Osteocyte (in vitro differentiated cells): Measurements from ENCODE around the gene MTREX. TPM values are rescaled to one million over a fixed set of nuclear protein-coding genes. Genes with fewer than 3 reads are reported as not detected.

Experiments used
- DNase-seq: peaks from one replicate; pipeline ENCODE4 v3.0.0; 2021; ENCODE audit warnings: mixed read lengths; ENCODE audit not compliant: unreplicated experiment; ENCODE audit errors: extremely low spot score
- H3K27ac Mint-ChIP-seq: one replicate; pipeline ENCODE4 v1.8.0; 2021; ENCODE audit warnings: mild to moderate bottlenecking, mixed read lengths; ENCODE audit not compliant: unreplicated experiment
- H3K27me3 Mint-ChIP-seq: one replicate; pipeline ENCODE4 v1.8.0; 2021; ENCODE audit warnings: mixed read lengths; ENCODE audit not compliant: unreplicated experiment
- H3K36me3 Mint-ChIP-seq: one replicate; pipeline ENCODE4 v1.8.0; 2021; ENCODE audit warnings: mixed read lengths; ENCODE audit not compliant: unreplicated experiment
- H3K4me1 Mint-ChIP-seq: one replicate; pipeline ENCODE4 v1.8.0; 2021; ENCODE audit warnings: mixed read lengths; ENCODE audit not compliant: unreplicated experiment
- H3K4me3 Mint-ChIP-seq: one replicate; pipeline ENCODE4 v1.8.0; 2021; ENCODE audit warnings: mild to moderate bottlenecking, moderate library complexity, mixed read lengths; ENCODE audit not compliant: unreplicated experiment
- H3K9me3 Mint-ChIP-seq: one replicate; pipeline ENCODE4 v1.8.0; 2021; ENCODE audit warnings: mixed read lengths; ENCODE audit not compliant: unreplicated experiment
- CTCF ChIP-seq: fragments of 200-600 bp; sonication (generic); IDR thresholded peaks from 2 replicates; pipeline ENCODE4 v1.5.0; 2021; ENCODE audit warnings: antibody characterized with exemption, mild to moderate bottlenecking, moderate library complexity
- total RNA-seq: library from RNA; stranded (reverse); gene quantifications from 2 replicates; pipeline ENCODE4 v1.2.1, GENCODE V29; 2021

Gene MTREX
- total RNA-seq, 1 donor from 2014 or later = 58.5 TPM

- DNase-seq = no peak
- no peak for TF ChIP-seq CTCF
- H3K9me3 Mint-ChIP-seq = no peaks in the 10 kb centered on the region
- H3K27ac Mint-ChIP-seq = peak overlapping the region; percentile 0
- H3K4me3 Mint-ChIP-seq = no peak overlapping the region
- peaks cover 9% of the 10 kb centered on the region for H3K4me1 Mint-ChIP-seq
- peaks cover 16% of the 10 kb centered on the region for H3K36me3 Mint-ChIP-seq
- H3K27me3 Mint-ChIP-seq = no peaks in the 10 kb centered on the region
These were observed 100.2 kb downstream of the MTREX start for GRCh38 chr5:55407984-55408383.

- Mint-ChIP-seq H3K9me3 (no peaks in the 10 kb centered on the region), H3K27me3 (no peaks in the 10 kb centered on the region), H3K4me1 (peaks cover 9% of the 10 kb centered on the region), H3K27ac (no peak overlapping the region), H3K36me3 (peaks cover 17% of the 10 kb centered on the region), H3K4me3 (no peak overlapping the region)
- DNase-seq = no peak
- no peak for TF ChIP-seq CTCF
These were observed 102.0 kb downstream of the MTREX start for GRCh38 chr5:55409775-55410174.

DNA sequence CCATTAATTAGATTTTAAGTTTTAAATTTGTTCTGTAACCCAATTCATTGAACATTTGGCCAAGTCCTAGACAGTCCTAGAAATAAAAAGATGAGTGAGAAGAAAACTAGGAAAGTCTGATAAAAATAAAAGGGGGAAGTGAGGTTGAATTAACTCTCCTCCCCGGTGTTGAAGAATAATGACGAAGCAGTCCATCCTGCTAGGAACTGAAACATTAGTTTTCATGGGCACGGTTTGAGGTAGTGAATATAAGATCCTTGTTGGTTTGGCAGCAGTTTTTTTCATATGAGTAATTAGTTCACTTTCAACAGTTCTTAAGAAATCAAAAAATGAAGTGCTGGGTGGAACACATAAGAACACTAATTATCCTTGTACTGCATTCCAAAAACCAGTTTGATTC is 103.1 kb downstream of the MTREX start:
- Mint-ChIP-seq H3K27me3 (no peaks in the 10 kb centered on the region), H3K36me3 (peaks cover 19% of the 10 kb centered on the region), H3K4me1 (peaks cover 15% of the 10 kb centered on the region), H3K9me3 (no peaks in the 10 kb centered on the region), H3K4me3 (no peak overlapping the region), H3K27ac (no peak overlapping the region)
- no peak for TF ChIP-seq CTCF
- no peak for DNase-seq

DNA sequence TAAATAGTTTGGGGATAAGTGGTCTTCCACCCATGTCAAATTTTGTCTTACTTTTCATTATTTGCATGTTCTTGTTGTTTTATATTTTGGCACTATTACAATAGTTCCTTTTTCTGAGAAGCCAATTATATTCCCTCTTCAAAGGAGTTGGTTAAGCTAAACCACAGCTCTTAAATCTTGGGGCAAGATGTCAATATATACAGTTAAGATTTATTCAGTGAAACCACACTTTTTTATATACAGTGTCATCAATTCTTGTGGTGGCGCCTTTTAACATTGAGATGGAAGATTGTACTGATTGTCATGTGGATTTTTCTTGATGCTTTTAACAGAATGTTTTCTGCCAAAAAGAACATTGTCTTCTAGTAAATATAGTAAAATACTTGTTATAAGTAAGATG is 104.1 kb downstream of the MTREX start:
- Mint-ChIP-seq H3K4me3 (no peak overlapping the region), H3K4me1 (peaks cover 19% of the 10 kb centered on the region), H3K27ac (no peak overlapping the region), H3K36me3 (peaks cover 19% of the 10 kb centered on the region), H3K27me3 (no peaks in the 10 kb centered on the region), H3K9me3 (no peaks in the 10 kb centered on the region)
- DNase-seq = no peak
- TF ChIP-seq CTCF = no peak

DNA sequence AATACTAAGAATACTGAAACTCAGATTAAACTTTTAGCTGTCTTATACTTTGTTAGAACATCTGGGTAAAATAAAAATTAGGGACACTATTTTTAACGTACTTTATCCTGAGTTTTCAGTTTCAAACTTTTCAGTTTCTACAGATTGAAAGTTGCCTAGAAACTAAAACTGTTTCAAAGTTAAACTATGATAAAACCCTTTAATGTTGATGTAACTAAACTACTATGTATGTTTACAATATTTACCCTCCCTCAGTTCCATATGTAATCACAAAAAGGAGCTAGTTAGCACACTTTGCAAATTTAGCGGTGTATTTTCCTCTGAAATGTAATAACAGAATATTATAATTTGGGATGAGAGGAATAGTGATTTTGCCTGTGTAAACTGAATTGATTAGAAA is 105.9 kb downstream of the MTREX start:
- Mint-ChIP-seq H3K4me1 (peaks cover 19% of the 10 kb centered on the region), H3K9me3 (no peaks in the 10 kb centered on the region), H3K4me3 (no peak overlapping the region), H3K27ac (no peak overlapping the region), H3K27me3 (no peaks in the 10 kb centered on the region), H3K36me3 (peaks cover 18% of the 10 kb centered on the region)
- no peak for TF ChIP-seq CTCF
- DNase-seq = no peak
